HTR-8/SVneo (cell line): ENCODE data around the gene SH3BGR.

Experiments
- DNase-seq: peaks from one replicate; pipeline ENCODE4 v3.0.0; 2011; ENCODE audit warnings: low spot score, mixed read lengths; ENCODE audit not compliant: insufficient read length
- FAIRE-seq: peaks from 2 replicates; lab custom pipeline; 2011; peaks lifted over from hg19 to GRCh38; lab: Jason Lieb, UNC

The SH3BGR gene

GRCh38 chr21:39454949-39455668 lies 3.3 kb downstream of the SH3BGR start:
- DNase-seq (no peak), FAIRE-seq (no peak)

DNA sequence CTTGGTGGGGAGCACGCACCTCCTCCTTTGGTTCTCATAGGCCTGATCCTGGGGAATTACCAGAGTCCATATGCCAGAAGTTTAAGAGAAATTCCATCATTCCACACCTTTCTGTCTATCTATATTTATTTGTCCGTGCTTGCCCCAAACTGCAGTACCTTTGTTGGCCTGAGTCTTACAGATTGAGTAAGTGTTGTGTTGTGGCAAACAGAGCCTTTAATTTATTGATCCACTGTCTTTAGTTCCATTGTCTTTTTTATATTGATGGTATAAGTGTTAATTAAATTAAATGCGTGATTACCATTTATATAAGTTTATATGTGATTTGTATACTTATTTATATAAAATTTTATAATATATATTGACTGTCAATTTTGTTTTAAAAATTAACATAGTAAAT lies 4.9 kb downstream of the SH3BGR start:
- no peak for FAIRE-seq
- DNase-seq = no peak

DNA sequence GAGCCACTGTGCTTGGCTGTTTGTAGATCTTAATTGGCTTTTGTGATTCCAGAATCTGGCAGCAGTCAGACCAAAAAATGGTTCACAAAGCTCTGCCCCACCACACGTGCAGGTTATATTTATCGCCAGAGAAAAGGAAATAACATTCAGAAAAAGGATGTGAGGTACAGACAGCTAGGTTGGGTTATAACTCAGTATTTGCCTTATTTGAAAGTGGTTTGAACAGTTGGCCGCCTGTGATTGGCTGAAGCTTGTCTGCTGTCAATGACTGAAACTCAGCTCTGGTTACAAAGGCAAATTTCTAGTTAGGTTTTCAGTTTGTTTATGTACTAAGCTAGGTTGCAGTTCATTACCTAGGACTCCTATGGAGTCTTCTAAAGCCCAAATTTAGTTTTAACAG lies 9.6 kb downstream of the SH3BGR start:
- no peak for DNase-seq
- no peak for FAIRE-seq

GRCh38 chr21:39463308-39463707 lies 11.5 kb downstream of the SH3BGR start:
- FAIRE-seq (no peak), DNase-seq (no peak)

DNA sequence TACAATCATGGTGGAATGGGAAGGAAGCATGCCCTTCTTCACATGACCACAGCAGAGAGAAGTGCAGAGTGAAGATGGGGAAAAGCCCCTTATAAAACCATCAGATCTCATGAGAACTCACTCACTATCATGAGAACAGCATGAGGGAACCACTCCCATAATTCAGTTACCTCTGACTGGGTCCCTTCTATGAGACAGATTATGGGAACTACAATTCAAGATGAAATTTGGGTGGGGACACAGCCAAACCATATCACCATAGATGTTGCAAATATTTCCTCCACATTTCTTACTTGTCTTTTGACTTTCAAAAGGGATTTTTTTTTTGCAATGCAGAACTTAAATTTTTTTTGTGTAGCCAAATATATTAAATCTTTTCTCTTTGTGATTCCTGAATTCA lies 14.8 kb downstream of the SH3BGR start:
- no peak for DNase-seq
- FAIRE-seq = no peak

- FAIRE-seq (no peak), DNase-seq (no peak)
Measured at GRCh38 chr21:39467746-39468145, 16.0 kb downstream of the SH3BGR start.

DNA sequence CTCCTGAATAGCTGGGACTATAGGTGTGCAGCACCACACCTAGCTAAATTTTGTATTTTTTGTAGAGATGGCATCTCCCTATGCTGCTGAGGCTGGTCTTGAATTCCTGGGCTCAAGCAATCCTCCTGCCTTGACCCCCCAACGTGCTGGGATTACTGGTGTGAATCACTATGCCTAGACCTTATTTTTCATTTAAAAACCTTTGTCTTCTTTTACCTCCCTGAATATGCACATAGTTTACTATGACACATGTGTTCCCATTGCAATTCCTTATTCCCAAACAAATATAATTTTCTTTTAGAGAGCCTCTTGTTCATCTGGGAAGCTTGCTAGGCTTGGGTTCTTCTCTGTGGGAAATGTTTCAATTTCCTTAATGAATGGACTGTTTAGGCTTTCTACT lies 16.8 kb downstream of the SH3BGR start:
- FAIRE-seq (no peak), DNase-seq (no peak)

DNA sequence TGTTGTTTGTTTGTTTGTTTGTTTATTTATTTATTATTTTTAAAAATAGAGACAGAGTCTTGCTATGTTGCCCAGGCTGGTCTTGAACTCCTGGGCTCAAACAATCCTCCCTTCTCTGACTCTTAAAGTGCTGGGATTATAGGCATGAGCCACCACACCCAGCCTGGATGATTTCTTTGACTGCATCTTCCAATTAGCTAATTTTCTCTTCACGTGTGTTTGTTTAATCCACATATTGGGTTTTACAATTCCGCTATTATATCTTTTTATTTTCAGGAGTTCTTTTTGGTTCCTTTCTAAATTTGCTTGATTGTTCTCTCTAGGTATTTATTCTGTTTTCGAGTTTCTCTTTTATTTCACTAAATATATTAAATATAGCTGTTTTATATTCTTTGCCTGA lies 19.8 kb downstream of the SH3BGR start:
- DNase-seq (no peak), FAIRE-seq (no peak)

- DNase-seq = no peak
- FAIRE-seq = no peak
Measured at GRCh38 chr21:39472786-39473185, 21.0 kb downstream of the SH3BGR start.

GRCh38 chr21:39474611-39475010 lies 22.8 kb downstream of the SH3BGR start:
- no peak for FAIRE-seq
- no peak for DNase-seq

- FAIRE-seq (peak; percentile 79), DNase-seq (no peak)
Measured at GRCh38 chr21:39479164-39479813, 27.5 kb downstream of the SH3BGR start.

DNA sequence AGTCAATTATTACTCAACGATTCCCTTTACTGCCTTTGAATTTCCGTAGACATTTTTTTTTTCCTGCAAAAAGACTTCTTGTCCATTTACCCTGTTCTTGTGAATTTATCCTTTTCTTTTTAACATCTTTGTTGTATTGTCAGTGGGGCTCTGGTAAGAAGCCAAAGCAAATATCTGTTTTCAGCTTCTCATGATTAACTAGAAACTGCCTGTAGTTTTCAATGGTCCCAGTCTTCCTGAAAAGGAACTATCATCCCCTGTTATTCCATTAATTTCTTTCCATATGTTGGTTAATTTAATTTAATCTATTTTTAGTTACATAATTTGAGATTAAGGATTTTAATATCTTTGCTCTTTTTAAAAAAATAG lies 28.0 kb downstream of the SH3BGR start:
- FAIRE-seq = no peak
- DNase-seq = no peak

- no peak for FAIRE-seq
Measured at GRCh38 chr21:39480271-39480670, 28.5 kb downstream of the SH3BGR start.

GRCh38 chr21:39481886-39482285 lies 30.1 kb downstream of the SH3BGR start:
- FAIRE-seq (no peak), DNase-seq (no peak)

More at GRCh38 chr21:39480271-39480670, 28.5 kb downstream of the SH3BGR start:
- DNase-seq = no peak

DNA sequence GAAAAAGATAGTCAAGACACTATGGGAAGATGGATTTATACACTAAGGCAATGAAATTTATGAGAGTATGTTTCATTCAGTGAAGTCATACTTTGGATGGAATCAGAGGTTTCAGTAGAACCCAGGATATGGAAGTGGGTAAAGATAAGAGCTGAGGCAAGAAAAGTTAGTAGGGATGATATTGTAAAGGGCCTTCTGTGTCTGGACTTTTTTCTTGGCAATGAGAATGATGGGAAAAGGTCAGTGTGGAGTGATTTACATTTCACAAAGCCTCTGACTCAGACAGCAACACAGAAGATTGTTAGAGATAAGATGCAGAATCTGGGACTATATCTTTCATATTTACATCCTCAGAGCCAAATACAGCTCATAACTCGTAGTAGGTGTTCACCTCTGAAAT lies 32.1 kb downstream of the SH3BGR start:
- FAIRE-seq (no peak), DNase-seq (no peak)

GRCh38 chr21:39484711-39485276 lies 33.0 kb downstream of the SH3BGR start:
- DNase-seq (no peak), FAIRE-seq (no peak)

DNA sequence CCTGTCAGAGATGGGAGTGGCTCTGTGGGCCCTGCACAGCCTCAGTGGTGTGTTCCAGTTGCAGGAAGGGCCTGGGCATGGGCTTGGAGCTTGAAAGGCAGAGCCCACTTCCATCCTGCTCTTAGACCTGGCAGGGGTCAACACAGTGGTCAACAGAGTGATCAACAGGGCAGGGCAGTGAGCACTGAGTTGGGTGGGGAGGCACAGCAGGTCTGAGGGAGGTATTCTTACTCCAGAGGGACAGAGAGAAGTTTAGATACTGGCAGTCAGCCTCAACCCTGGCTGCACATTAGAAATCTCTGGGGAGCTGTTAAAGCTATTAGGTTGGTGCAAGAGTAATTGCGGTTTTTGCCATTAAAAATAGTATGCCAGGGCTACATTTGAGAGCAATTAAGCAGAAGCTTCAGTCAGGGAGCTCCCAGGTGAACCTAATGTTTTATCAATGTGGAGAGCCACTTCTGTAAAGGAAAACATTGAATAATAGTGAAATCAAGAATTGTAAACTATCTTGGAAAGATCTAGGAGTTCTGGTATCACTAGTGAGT lies 37.7 kb downstream of the SH3BGR start:
- FAIRE-seq (no peak), DNase-seq (no peak)

DNA sequence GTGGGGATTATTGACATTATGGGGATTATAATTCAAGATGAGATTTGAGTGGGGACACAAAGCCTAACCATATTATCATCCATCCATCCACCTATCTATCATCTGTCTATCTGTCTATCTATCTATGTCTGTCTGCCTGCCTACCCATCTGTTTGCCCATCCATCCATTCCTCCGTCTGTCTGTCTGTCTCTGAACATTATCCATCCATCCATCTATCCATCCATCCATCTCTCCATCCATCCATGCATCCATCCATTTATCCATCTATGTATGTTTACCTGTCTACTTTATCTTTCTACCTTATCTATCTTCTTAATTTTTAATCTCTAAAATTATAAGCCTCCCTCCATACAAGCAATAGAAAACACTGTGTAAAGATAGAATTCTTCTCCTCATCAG lies 47.4 kb downstream of the SH3BGR start:
- FAIRE-seq (no peak), DNase-seq (no peak)

- no peak for FAIRE-seq
- DNase-seq = no peak
Measured at GRCh38 chr21:39502631-39503030, 50.9 kb downstream of the SH3BGR start.

GRCh38 chr21:39503123-39503762 lies 51.5 kb downstream of the SH3BGR start:
- FAIRE-seq = no peak
- DNase-seq = no peak

GRCh38 chr21:39504230-39504629 lies 52.5 kb downstream of the SH3BGR start:
- FAIRE-seq = no peak
- no peak for DNase-seq
